Neutrophil (primary cell): Measurements from ENCODE around the gene DNAJA4.

Experiments used
- H3K27ac ChIP-seq: fragments of 200-600 bp; sonication (generic); 2 replicates; pipeline ENCODE4 v1.5.1; 2016; ENCODE audit warnings: mild to moderate bottlenecking, moderate library complexity
- H3K27me3 ChIP-seq: fragments of 200-600 bp; sonication (generic); 2 replicates; pipeline ENCODE4 v1.6.0; 2016; ENCODE audit warnings: mild to moderate bottlenecking
- H3K36me3 ChIP-seq: fragments of 200-600 bp; sonication (generic); 2 replicates; pipeline ENCODE4 v1.5.1; 2017
- H3K4me1 ChIP-seq, 2 experiments: fragments of 200-600 bp in 1 of 2; sonication (generic) in 1 of 2; 1 replicate in 1 of 2; 2 replicates in 1 of 2; pipeline versions ENCODE4 v1.5.1 to v1.6.1; 2013 to 2016; ENCODE audit warnings: low read depth in 1 of 2, low read length in 1 of 2, mild to moderate bottlenecking in 1 of 2, moderate library complexity in 1 of 2; ENCODE audit not compliant: control insufficient read depth in 1 of 2, insufficient read depth in 1 of 2
- H3K4me3 ChIP-seq, 2 experiments: fragments of 200-600 bp in 1 of 2; sonication (generic) in 1 of 2; 1 replicate in 1 of 2; 2 replicates in 1 of 2; pipeline ENCODE4 v1.5.1; 2013 to 2016; ENCODE audit warnings: low read depth in 1 of 2, low read length in 1 of 2, mild to moderate bottlenecking in 1 of 2, moderate library complexity in 1 of 2
- H3K9me3 ChIP-seq: fragments of 200-600 bp; sonication (generic); 2 replicates; pipeline ENCODE4 v1.5.1; 2016
- CTCF ChIP-seq: fragments of 200-600 bp; sonication (generic); IDR thresholded peaks from 2 replicates; pipeline ENCODE4 v1.5.1; 2016; ENCODE audit warnings: antibody characterized with exemption

DNAJA4 gene

GRCh38 chr15:78308422-78309032, 44.2 kb downstream of the DNAJA4 start:
- Histone ChIP-seq H3K27me3 (no peaks in the 10 kb centered on the region), H3K27ac (no peak overlapping the region), H3K4me1 (peaks cover 4 to 5% of the 10 kb centered on the region in 2 experiments), H3K36me3 (no peaks in the 10 kb centered on the region), H3K9me3 (no peaks in the 10 kb centered on the region), H3K4me3 (no peak overlapping the region)
- peak; percentile 40 for TF ChIP-seq CTCF

- TF ChIP-seq CTCF = no peak
- Histone ChIP-seq H3K27ac (no peak overlapping the region), H3K9me3 (no peaks in the 10 kb centered on the region), H3K27me3 (no peaks in the 10 kb centered on the region), H3K4me3 (no peak overlapping the region), H3K4me1 (peaks cover 4 to 5% of the 10 kb centered on the region in 2 experiments), H3K36me3 (no peaks in the 10 kb centered on the region)
These were observed 46.9 kb downstream of the DNAJA4 start for GRCh38 chr15:78311292-78311691.

GRCh38 chr15:78312536-78312935, 48.2 kb downstream of the DNAJA4 start:
- no peak for TF ChIP-seq CTCF
- Histone ChIP-seq H3K27me3 (no peaks in the 10 kb centered on the region), H3K27ac (no peak overlapping the region)

GRCh38 chr15:78312957-78313356, 48.6 kb downstream of the DNAJA4 start:
- TF ChIP-seq CTCF = no peak
- no peaks in the 10 kb centered on the region for H3K27me3 ChIP-seq
- no peaks in the 10 kb centered on the region for H3K36me3 ChIP-seq
- no peaks in the 10 kb centered on the region for H3K9me3 ChIP-seq
- peaks cover 4 to 5% of the 10 kb centered on the region in 2 experiments for H3K4me1 ChIP-seq
- H3K27ac ChIP-seq = no peak overlapping the region
- no peak overlapping the region for H3K4me3 ChIP-seq

More at GRCh38 chr15:78312536-78312935, 48.2 kb downstream of the DNAJA4 start:
- H3K36me3 ChIP-seq = no peaks in the 10 kb centered on the region
- no peak overlapping the region for H3K4me3 ChIP-seq
- H3K4me1 ChIP-seq = peaks cover 4 to 5% of the 10 kb centered on the region in 2 experiments
- H3K9me3 ChIP-seq = no peaks in the 10 kb centered on the region

- H3K4me1 ChIP-seq = peaks cover 1% of the 10 kb centered on the region in 2 experiments
- H3K4me3 ChIP-seq = no peak overlapping the region
- no peak for TF ChIP-seq CTCF
- H3K27ac ChIP-seq = no peak overlapping the region
- no peaks in the 10 kb centered on the region for H3K9me3 ChIP-seq
- H3K36me3 ChIP-seq = no peaks in the 10 kb centered on the region
- H3K27me3 ChIP-seq = no peaks in the 10 kb centered on the region
These were observed 49.0 kb downstream of the DNAJA4 start for GRCh38 chr15:78313383-78313782.
